Loucy (cell line): ENCODE results near the gene ANO7.

Source experiments
- H2AFZ ChIP-seq: fragments of 200-600 bp; sonication (generic); 2 replicates; pipeline ENCODE4 v1.6.0; 2016; ENCODE audit warnings: antibody characterized with exemption, mild to moderate bottlenecking, low read length, moderate library complexity
- H3F3A ChIP-seq: fragments of 200-600 bp; 2 replicates; pipeline ENCODE4 v1.6.0; 2016; ENCODE audit warnings: antibody characterized with exemption, low read depth, mild to moderate bottlenecking
- H3K27me3 ChIP-seq: fragments of 200-600 bp; sonication (generic); 2 replicates; pipeline ENCODE4 v1.6.1; 2014; ENCODE audit warnings: low read length, mild to moderate bottlenecking; ENCODE audit not compliant: insufficient read depth, poor library complexity, severe bottlenecking
- H3K36me3 ChIP-seq: fragments of 200-600 bp; sonication (generic); 2 replicates; pipeline ENCODE4 v1.6.1; 2016; ENCODE audit warnings: low read length; ENCODE audit not compliant: insufficient read depth
- H3K4me1 ChIP-seq: fragments of 200-600 bp; sonication (generic); 2 replicates; pipeline ENCODE4 v1.5.1; 2014; ENCODE audit warnings: low read length, mild to moderate bottlenecking; ENCODE audit not compliant: insufficient read depth, poor library complexity, severe bottlenecking
- H3K4me2 ChIP-seq: fragments of 200-600 bp; sonication (generic); 2 replicates; pipeline ENCODE4 v1.6.0; 2014; ENCODE audit warnings: antibody characterized with exemption, low read length, low read depth, mild to moderate bottlenecking; ENCODE audit not compliant: poor library complexity, severe bottlenecking
- H3K4me3 ChIP-seq: fragments of 200-600 bp; sonication (generic); 2 replicates; pipeline ENCODE4 v1.5.1; 2014; ENCODE audit warnings: low read length, mild to moderate bottlenecking, mixed read lengths; ENCODE audit not compliant: poor library complexity, severe bottlenecking
- H3K79me2 ChIP-seq: fragments of 200-600 bp; sonication (generic); 2 replicates; pipeline ENCODE4 v1.6.1; 2014; ENCODE audit warnings: low read length; ENCODE audit not compliant: insufficient read depth
- H3K9ac ChIP-seq: fragments of 200-600 bp; sonication (generic); 2 replicates; pipeline ENCODE4 v1.6.0; 2014; ENCODE audit warnings: mild to moderate bottlenecking, low read depth, low read length, moderate library complexity; ENCODE audit not compliant: poor library complexity, severe bottlenecking
- H3K9me2 ChIP-seq: fragments of 200-600 bp; sonication (generic); replicated peaks from 2 replicates; pipeline ENCODE4 v1.6.1; 2016; ENCODE audit warnings: low read depth, low read length, mixed read lengths
- H3K9me3 ChIP-seq: fragments of 200-600 bp; sonication (generic); 2 replicates; pipeline ENCODE4 v1.6.1; 2014; ENCODE audit warnings: mild to moderate bottlenecking, antibody characterized with exemption, low read length, low read depth; ENCODE audit not compliant: insufficient read depth
- H4K20me1 ChIP-seq: fragments of 200-600 bp; sonication (generic); 2 replicates; pipeline ENCODE4 v1.6.0; 2014; ENCODE audit warnings: antibody characterized with exemption, low read length, mild to moderate bottlenecking; ENCODE audit not compliant: insufficient read depth, poor library complexity, severe bottlenecking
- CTCF ChIP-seq: fragments of 200-600 bp; sonication (generic); conservative IDR thresholded peaks from 2 replicates; pipeline ENCODE4 v1.5.1; 2014; ENCODE audit warnings: mild to moderate bottlenecking, antibody characterized with exemption, low read length
- EZH2phosphoT487 ChIP-seq: fragments of 200-600 bp; IDR thresholded peaks from 2 replicates; pipeline ENCODE4 v1.6.1; 2018; ENCODE audit warnings: antibody characterized with exemption, mild to moderate bottlenecking, moderate library complexity, borderline replicate concordance

The ANO7 gene

DNA sequence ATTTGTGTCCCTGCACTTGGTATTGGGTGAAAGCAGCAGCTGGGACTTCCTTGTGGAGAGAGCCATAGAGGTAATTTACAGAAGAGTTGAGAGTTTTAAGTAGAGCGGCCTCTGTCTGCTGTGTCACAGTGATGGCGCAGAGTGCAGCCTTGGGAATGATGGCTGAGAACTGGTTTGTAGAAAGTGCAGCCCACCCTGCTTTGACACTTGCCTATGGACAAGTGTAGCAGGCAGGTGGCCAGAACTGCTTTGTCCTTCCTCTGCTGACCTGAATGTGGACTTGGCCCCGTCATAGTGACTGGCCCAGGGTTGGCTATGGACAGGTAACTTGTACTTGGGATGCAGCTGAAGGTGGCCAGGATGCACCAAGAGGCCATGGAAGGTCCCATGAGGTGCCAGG lies 6.4 kb upstream of the ANO7 start:
- Histone ChIP-seq H4K20me1 (no peaks in the 10 kb centered on the region), H3K4me2 (no peak overlapping the region)
- TF ChIP-seq EZH2phosphoT487 (no peak), CTCF (no peak)

DNA sequence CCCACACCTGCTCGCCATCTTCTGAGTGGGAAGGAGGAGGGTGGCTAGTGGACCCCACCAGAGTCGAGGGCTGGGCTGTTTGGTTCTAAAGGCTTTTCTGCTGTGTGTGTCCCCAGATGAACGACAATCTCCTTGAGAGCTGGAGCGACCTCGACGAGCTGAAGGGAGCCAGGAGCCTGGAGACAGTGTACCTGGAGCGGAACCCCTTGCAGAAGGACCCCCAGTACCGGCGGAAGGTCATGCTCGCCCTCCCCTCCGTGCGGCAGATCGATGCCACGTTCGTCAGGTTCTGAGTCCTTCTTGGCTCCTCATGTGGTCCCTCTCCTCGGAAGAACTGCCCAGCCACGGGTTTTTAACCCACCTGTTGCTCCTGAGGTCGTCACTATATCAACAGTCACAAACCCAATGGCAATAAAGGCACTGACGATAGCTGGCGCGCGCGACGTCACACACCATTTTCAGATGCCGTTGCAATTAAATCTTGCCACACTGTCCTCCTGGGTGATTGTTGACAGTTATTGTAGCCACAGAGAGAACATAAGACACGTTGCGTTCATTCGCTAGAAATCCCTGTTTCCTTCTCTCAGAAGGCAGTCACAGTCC lies 5.8 kb upstream of the ANO7 start:
- Histone ChIP-seq H3K4me1 (no peaks in the 10 kb centered on the region), H3K4me3 (no peak overlapping the region), H3K9me2 (no peaks in the 10 kb centered on the region), H3K79me2 (no peaks in the 10 kb centered on the region), H3K9ac (no peak overlapping the region), H3F3A (no peaks in the 10 kb centered on the region), H3K4me2 (no peak overlapping the region), H2AFZ (no peak overlapping the region), H3K9me3 (no peaks in the 10 kb centered on the region), H4K20me1 (no peaks in the 10 kb centered on the region), H3K36me3 (peaks cover 26% of the 10 kb centered on the region; the same call in 1 of the 2 replicates), H3K27me3 (no peaks in the 10 kb centered on the region)
- no peak for TF ChIP-seq EZH2phosphoT487
- no peak for TF ChIP-seq CTCF

More for the DNA sequence above, 6.4 kb upstream of the ANO7 start:
- Histone ChIP-seq H3K9me3 (no peaks in the 10 kb centered on the region), H3F3A (no peaks in the 10 kb centered on the region), H3K9me2 (no peaks in the 10 kb centered on the region), H3K79me2 (no peaks in the 10 kb centered on the region), H3K9ac (no peak overlapping the region), H2AFZ (no peak overlapping the region), H3K27me3 (no peaks in the 10 kb centered on the region), H3K4me3 (no peak overlapping the region), H3K36me3 (peaks cover 26% of the 10 kb centered on the region; the same call in 1 of the 2 replicates), H3K4me1 (no peaks in the 10 kb centered on the region)

GRCh38 chr2:241183221-241183620 lies 5.3 kb upstream of the ANO7 start:
- Histone ChIP-seq H3K9ac (no peak overlapping the region), H3K79me2 (no peaks in the 10 kb centered on the region), H2AFZ (no peak overlapping the region), H3K36me3 (peaks cover 26% of the 10 kb centered on the region; the same call in 1 of the 2 replicates), H3K9me2 (no peaks in the 10 kb centered on the region), H3K4me2 (no peak overlapping the region), H3K4me1 (no peaks in the 10 kb centered on the region), H4K20me1 (no peaks in the 10 kb centered on the region), H3K27me3 (no peaks in the 10 kb centered on the region), H3K9me3 (no peaks in the 10 kb centered on the region), H3F3A (no peaks in the 10 kb centered on the region), H3K4me3 (no peak overlapping the region)
- TF ChIP-seq CTCF (no peak), EZH2phosphoT487 (no peak)
